SKM-1 (cell line): Measurements from ENCODE around the gene ADRB1.

Source experiments
- DNase-seq: peaks from one replicate; lab custom pipeline; 2025; ENCODE audit not compliant: unreplicated experiment; lab: John Stamatoyannopoulos, UW

ADRB1 gene

DNA sequence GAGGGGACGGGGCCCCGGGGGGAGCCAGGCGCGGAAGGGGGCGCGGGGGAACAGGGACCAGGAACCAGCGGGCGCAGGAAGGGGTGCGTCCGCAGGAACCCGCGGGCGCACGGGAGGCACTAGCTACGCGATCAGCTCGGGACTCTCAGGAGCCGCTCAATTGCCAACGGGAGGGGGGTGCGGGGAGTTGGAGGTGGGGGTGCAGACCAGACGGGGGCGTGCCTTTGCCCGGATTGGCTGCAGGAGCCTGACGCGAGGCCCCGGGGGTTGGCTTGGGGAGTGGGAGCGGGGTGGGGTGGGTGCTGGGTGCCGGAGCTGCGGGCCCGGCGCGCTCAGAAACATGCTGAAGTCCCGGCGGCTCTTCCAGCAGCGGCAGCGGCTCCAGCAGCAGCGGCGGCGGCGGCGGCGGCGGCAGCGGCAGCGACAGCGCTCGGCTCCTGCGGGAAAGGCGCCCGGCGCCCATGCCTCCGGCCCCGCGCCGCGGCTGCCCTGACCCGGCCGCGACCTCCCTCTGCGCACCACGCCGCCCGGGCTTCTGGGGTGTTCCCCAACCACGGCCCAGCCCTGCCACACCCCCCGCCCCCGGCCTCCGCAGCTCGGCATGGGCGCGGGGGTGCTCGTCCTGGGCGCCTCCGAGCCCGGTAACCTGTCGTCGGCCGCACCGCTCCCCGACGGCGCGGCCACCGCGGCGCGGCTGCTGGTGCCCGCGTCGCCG lies at the start of gene ADRB1:
Gene ADRB1, plus strand, starts transcription at position 335 of the 715 bp plus-strand sequence. Its CDS starts 267 bp downstream, at position 602.
- DNase-seq: peak; percentile 44

DNA sequence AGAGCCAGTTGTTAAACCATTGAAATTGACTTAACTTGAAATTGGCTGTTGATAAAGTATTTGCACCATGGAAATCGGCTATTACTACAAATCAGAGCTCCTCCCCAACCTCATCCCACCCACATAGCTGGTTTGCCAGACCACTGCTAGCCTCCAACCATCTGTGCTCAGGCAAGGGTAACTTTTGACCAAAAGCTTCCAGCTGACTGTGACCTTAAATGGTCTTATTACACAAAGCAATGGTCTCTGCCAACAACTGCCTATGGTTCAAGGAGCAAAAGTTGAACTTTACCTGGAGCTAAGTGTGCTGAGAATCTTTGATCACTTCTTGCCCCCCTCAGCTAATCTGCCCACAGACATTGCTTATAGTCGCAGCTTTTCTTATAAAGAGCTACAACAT lies 48.5 kb upstream of the ADRB1 start:
- DNase-seq: no peak

DNA sequence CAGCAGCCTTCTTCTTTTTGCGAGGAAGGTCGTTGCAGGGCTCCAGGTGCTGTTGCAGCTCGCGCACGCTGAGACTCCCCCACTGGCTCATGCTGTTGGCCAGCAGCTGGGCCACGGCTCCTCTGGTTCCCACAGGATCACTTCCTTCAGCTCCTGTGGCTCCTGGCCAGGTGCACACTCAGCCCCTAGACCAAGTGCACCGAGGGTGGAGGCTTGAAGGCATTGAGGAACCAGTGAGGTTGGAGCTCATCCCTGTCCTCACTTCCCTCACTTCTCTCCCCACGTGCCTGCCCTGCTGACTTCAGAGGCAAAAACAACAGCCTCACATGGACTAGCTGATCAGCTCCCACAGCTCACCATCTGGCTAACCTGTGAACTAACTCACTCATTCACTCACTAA lies 46.2 kb upstream of the ADRB1 start:
- DNase-seq: no peak

DNA sequence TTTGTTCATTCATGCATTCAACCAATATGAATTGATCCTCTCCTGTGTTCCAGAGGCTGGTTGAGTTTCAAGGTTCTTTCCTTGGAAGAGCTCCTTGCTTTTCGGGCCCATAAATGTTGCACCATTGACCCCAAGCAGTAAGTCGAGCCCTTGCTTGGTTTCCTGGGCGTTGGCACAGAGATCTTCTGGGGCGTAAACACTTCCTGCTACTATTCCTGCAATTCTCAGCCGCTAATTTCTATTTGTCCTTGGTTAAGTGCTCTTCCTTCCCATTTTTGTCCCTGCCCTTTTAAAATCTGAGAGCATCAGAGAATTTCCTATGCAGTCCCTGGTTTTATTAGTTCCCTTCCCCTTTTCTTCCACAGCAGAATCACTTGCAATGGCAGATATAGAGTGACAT lies 44.1 kb upstream of the ADRB1 start:
- no peak for DNase-seq

DNA sequence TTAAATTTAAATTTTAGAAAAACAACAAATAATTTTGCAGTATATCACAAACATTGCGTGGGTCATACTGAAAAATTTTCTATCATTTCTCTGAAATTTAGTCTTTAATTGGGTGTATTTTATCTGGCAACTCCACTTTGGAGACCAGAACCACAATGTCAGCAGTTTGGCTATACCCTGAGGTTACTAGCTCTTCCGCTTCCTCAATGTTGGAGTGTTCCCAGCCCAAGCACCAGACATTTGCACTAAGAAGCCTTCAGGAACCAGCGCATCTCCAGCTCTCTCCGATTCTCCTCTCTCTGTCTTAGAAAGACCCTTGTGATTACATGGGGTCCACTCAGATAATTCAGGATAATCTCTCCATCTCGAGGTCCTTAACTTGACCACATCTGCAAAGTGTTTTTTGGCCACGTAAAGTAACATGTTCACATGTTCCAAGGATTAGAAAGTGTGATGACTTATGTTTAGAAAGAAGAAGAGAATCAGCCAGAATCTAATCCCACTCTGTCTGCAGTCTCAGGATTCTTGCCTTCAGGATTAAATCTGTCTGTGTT lies 43.1 kb upstream of the ADRB1 start:
- no peak for DNase-seq

DNA sequence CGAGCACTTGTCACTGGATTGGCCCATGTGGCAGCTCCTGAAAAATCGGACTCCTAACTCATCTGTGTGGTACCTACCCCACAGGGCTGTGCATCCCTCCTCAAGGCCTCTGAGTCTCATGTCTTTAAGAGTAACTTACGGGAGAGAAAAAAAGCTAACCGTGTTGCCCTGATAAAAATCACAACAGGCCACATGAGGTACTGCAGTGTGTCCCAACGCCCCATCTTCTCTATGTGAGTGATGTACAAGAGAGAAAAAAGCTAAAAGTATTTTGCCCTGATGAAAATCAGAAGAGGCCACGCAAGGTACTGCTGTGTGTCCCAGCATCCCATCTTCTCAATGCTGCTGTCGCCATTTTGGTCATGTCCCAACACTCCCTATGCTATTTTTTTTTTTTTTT lies 41.2 kb upstream of the ADRB1 start:
- no peak for DNase-seq

DNA sequence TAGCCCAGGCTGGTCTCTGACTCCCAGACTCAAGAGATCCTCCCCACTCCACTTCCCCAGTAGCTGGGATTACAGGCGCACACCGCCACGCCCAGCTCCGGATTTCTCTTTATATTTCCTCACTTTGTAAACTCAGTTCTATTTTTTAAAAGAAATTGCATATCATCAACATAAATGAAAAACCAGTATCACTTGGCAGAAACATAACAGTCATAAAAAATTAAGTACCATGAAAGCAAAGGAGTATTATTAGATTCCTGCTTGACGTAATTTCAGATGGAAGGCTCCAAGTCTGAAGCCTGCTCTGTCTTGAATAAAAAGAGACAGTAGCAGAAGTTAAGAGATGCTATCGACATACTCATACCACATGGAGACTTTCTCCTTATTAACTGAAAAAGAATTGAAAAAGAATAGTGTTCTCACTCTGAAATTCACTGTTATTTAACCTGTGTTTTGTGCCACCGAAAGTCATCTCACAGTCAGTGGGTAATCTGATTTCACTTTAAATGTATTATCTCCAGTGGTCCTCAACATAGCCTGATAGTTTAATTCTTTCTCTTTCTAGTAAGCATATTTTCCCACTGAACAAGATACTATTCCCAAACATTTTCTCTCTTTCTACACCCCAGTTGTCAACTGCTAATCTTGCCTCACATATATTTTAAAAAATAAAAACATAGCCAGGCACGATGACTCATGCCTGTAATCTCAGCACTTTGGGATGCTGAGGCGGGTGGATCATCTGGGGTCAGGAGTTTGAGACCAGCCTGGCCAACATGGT lies 40.3 kb upstream of the ADRB1 start:
- DNase-seq: no peak

DNA sequence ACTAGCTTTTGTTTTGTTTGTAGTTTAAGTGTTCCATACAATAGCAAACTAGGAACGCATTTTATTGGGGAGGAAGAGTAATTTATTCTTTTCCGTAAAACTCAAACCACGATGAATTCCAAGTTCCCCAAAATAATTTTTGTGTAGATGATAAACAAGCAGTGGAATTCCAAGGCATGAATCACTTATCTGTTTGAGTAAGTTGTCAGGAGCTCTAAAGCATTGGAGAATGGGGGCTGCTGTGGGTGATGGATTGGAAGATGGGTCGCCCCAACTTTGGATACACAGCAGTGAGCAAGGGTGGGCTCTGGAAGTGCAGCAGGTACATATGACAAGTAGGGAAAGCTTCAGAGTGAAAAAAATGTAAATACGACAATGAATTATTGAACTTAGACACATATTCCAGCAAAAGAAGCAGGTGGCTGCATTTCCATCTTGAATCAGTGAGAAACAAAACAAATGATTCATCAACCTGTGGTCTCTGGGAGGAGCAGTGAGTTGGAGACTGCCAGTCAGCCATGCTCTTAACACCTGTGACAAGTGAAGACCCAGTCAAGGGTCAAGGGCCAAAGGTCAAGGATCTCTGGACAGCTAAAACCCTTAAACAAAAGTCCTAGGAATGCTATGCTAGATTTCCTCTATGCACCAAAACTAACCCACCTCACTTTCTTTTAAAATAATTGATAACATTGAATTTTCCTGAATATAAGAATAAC lies 34.2 kb upstream of the ADRB1 start:
- no peak for DNase-seq

DNA sequence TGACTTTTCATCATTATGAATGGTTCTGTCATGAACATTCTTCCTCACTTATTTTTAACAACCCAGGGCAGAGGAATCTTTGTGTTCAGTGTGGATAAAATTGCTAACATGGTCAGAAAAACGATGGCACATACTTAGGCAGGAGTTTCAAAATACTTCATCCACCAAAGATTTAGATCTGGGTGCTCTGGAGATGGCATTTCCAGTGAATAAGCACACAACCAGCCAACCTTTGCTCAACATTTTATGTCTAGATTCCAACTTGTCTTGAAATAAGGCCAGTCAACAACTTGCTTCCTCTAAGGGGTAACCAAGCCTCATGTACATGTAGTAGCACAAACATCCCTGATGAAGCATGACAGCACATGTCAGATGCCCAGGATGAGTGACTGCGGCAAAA lies 33.4 kb upstream of the ADRB1 start:
- no peak for DNase-seq

DNA sequence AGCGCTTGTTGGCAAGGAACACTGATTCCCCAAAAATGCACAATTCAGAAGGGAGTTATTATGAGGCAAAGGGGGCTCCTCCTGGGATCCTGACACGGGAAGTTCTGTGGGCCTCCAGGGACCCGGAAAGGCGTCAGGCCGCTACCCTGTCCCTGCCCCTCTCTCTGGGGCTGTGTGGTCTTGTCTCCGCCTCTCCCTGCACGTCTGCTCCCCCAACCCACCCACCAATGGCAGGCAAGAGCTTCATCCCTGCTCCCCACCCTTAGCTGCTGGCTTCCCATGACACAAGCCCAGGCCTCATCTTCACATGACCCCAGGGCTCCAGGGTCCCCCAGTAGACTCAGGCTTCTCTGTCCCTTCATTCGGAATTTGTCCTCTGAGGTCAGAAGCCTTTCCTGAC lies 31.0 kb upstream of the ADRB1 start:
- no peak for DNase-seq

DNA sequence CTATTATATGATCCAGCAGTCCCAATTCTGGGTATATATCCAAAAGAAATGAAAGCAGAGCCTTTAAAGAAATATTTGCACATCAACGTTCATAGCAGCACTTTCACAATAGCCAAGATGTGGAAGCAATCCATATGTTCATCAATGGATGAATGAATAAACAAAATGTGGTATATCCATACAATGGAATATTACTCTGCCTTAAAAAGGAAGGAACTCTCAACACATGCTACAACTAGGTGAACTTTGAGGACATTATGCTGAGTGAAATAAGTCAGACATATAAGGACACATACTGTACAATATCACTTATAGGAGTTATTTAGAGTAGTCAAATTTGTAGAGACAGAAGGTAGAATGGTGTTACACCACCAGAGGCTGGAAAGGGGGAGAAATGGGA lies 28.0 kb upstream of the ADRB1 start:
- DNase-seq: no peak

DNA sequence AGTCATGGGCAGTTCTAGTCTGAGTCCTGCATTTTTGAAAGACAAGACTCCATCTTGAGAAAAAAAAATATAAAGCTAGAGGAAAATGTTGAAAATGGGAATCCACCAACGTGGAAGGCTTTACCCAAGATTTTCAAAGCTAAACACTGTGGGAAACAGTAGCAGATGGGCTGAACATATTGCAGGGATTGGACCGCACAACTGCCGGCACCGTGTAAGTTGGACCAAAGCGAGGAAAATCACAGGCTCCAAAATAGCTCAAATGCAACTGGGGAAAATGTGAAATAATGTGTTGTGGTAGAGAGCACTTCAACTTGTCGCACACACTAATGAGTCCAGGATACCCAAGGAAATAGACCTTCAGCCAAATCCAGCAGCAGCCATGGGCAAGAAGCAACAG lies 26.4 kb upstream of the ADRB1 start:
- DNase-seq: no peak

DNA sequence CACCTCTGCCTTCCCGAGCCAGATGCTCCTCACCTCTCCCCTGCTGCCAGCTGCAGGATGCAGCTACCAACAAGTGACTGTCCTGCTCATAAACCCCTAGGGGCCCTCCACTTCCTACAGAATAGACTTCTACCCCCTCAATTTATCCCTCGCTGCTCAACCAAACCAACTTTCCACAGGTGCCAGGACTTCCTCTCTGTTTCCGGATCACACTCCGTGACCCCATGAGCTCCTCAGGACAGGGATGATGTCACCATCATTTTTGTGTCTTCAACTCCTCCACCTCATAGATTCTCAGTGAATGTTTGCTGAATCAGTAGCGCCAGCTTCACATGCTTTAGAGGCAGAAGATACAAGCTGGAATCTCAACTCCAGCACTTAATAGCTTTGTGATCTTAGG lies 25.8 kb upstream of the ADRB1 start:
- DNase-seq: no peak

DNA sequence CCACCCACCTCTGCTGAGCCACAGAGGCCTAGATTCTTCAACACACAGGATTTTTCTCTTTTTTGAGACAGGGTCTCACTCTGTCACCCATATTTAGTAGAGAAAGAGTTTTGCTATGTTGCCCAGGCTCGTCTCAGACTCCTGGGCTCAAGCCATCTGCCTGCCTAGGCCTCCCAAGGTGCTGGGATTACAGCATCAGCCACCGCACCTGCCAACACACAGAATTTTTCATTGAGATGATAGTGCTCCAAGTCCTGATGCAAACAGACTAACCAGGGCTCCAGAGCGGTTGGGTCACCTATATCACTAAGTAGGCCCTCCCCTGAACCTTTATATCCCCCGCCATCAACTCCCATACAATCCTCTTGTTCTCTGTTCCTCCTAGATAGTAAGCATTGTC lies 24.4 kb upstream of the ADRB1 start:
- DNase-seq: no peak

DNA sequence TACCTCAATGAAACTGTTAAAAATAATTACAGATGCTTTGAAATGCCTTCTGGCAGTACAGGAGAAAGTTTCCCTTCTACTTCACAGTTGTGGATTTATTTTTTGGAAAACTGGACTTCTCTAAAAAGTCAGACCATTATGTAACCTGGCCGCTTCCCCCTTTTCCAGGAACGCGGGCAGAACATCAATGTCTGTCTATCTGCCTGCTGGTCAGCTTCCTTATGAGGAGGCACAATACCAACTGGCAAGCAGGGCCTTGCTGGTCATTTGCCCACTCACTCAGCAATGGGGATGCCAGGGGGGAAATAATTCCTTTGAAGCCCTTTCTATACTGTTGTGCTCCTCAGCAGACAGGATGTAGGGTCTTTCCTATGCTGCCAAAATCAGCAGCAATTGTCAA lies 22.5 kb upstream of the ADRB1 start:
- no peak for DNase-seq

DNA sequence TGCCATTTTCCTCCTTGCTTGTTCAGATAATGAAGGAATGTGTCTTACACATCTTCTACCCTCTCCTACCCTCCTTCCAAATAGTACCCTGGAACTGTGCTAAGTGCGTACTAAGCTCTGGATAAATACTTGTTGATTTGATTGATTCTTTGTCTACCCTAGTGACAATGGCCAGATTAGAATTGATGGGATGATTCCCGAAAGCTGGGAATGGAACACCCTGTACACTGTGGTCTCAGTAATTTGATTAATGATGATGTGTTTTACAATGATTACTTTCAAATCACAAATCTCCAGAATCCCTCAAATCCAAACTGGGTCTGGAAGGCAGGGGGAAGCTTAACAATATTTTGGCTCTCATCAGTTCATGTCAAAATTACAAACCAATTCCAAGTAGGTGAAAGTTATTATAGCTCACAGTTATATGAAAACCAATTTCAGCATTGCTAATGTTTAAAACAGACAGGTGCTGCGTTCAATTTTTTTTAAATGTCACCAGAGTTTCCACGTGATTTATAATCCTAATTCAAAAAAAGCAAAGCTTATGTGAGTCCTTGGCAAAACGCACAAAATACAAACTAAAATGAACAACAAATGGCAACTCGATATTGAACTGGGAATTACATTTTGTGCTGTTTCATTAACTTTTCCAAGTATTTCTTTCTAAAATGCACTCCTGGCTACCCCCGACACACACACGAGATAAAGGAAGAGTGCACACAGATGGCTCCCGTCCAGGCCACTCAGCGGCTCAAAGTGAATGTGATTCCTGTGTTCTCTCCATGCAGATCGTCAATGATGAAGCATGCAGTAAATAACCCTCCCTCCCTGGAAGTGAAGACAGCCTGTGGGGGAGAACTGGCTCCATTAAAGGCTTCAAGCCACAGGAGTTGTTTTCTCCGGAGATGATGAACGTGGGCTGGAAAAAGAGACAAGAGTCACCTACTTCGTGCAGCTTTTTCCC lies 21.7 kb upstream of the ADRB1 start:
- DNase-seq: no peak

DNA sequence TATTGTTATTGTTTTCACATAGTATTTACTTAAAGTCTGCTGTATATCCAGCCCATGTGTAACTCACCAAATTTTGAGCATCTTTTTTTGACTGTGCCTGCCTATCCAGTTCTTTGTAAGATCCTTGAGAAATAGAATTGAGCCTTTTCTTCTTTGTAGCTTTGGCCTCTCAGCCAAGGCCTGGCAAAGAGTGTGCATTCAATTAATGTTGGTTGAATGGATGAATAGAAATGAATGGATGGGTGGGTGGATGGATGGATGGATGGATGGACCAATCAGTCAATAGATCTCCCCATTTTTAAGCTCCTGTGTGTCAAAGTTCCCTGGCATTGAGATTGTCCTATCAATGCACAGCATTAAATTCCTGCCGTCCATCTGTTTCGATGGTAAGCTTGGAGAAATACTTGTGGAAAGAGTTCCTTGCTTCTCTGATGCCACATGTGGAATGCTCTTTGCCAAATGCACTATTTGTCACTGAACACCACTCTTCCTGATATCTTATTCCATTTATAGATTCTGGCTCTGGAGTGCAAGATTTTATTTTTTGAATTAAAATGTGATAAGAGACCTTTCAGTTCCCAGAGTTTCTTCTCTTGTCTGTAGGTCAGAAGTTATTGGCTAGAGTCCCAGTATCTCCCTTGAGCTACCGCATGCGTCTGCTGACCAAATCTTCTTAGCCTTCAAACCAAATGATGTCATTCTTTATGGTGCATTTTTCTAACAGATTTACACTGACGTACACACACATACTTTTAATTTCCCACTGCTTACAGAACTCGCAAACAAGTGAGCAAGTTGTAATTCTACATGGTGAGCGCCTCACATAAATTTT lies 20.7 kb upstream of the ADRB1 start:
- no peak for DNase-seq

DNA sequence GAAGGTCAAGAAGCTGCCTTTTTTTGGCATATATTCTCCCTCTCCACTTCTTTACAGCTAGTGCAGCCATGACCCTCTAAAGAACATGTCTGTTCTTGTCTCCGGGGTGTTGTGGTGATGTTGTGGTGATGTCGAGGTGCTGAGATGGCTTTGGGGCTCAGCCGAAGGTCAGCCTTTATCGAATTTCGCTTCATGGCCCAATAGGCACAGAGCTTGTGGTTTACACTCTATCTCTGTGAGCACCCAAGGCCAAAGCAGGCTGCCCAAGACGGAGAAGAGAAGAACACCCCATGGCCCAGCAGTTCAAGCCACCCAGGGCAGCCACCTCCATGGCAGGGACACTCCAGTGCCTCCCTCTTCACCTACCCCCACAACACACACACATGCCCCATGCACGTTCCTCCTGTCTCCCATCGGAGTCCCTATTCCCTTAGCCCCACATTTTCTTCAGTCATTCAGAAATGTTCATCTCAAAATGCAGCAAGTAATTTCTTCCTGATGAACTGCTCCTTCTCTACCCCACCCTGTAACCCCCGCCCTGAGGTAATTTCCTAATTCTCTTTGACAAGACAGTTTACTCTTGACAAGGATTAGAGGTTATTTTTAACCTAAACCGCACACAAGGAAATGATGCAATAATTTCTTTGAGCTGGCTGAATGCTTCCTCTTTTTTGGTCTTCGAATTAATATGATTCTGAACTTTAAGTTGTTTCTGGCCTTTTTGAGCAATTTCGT lies 18.6 kb upstream of the ADRB1 start:
- peak; percentile 96 for DNase-seq

DNA sequence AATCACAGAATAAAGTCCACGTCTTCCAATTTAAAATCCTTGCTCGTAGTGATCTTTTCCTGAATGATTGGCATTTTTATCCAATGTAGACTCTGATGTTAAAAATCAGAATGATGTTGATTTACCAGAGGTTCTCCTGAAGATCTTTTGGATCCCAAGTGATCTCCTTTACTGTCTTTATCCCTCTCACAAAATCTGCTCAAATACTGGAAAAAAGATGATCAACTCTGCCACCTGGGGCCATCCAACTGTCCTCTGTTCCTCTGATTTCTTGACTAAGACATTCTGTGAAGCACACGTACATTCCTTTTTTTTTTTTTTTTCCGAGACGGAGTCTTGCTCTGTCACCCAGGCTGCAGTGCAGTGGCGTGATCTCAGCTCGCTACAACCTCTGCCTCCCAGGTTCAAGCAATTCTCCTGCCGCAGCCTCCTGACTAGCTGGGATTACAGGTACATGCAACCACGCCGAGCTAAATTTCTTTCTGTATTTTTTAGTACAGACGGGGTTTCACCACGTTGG lies 18.0 kb upstream of the ADRB1 start:
- no peak for DNase-seq
